Measurements from ENCODE around the gene BMP5. TPM values are rescaled to one million over a fixed set of nuclear protein-coding genes. Genes with fewer than 3 reads are reported as not detected.

BMP5 gene
- total and polyA plus RNA-seq, 10 of the 15 experiments (the other 5 are each of a cell fraction or from before 2014, with no cell fraction given): not detected

DNA sequence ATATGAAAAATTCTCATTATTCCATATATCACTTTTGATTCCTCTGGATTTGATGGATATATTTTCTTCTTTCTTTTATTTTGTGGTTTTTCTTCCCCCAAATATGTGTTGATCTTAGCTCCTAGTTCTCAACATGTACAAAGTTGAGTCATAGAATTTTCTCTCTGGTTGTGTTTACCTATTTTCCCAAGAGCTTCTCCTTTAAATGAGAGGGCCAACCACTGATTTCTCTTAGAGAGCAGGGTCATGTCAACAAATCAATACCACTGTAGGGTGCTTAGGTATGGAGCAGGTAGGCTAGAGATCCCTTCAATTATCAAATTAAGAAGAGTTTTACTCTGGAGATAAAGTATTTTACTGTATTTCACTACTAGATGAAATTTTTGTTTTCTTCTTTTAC, 145.7 kb downstream of the BMP5 start:
- no TSS peak for BruUV-seq (replicated peaks)
- Histone ChIP-seq H3K9me3 (replicated peaks; ENCODE audit: control insufficient read depth, insufficient read depth, low read length) (no peaks in the 10 kb centered on the region), H2AFZ (ENCODE audit: control insufficient read depth, low read depth, low read length) (no peak overlapping the region), H3K27me3 (replicated peaks in 1 of 2; ENCODE audit: control insufficient read depth in 2 of 2, insufficient read depth in 2 of 2, low read length in 1 of 2) (no peaks in the 10 kb centered on the region), H3K9ac (ENCODE audit: control insufficient read depth, insufficient read depth, low read length) (no peak overlapping the region), H3K36me3 (ENCODE audit: control insufficient read depth in 2 of 2, insufficient read depth in 2 of 2, low read length in 1 of 2) (no peaks in the 10 kb centered on the region), H3K27ac (ENCODE audit: control insufficient read depth, insufficient read depth) (no peak overlapping the region), H3K4me3 (no peak overlapping the region), H3K79me2 (ENCODE audit: control insufficient read depth, insufficient read depth, low read length) (no peaks in the 10 kb centered on the region), H3K4me1 (ENCODE audit: control insufficient read depth, insufficient read depth, low read length) (no peaks in the 10 kb centered on the region), H4K20me1 (ENCODE audit: control insufficient read depth, insufficient read depth) (no peaks in the 10 kb centered on the region), H3K4me2 (ENCODE audit: control insufficient read depth, insufficient read depth) (no peak overlapping the region)
- intact Hi-C loops (cut with micrococcal nuclease; ENCODE audit: unreplicated experiment): no loop called here
- ATAC-seq (no peak), DNase-seq (ENCODE audit: low read depth, low spot score) (no peak), FAIRE-seq (no peak)
- in situ Hi-C loops (cut with MboI): no loop called here
- ChIA-PET SMC1A (ENCODE audit: uncharacterized antibody, unreplicated experiment) (no interaction called here), POLR2A (no interaction called here), CTCF (no interaction called here), RAD21 (ENCODE audit: unreplicated experiment) (no interaction called here)
- TF ChIP-seq SUZ12 (IDR thresholded peaks at IDR 0.05; ENCODE audit: unreplicated experiment) (no peak), EED (IDR thresholded peaks at IDR 0.05; ENCODE audit: low read depth) (no peak), MXI1 (IDR thresholded peaks at IDR 0.05; ENCODE audit: low read depth, low read length) (no peak), BRCA1 (IDR thresholded peaks at IDR 0.05; ENCODE audit: low read depth, low read length) (no peak), ATF7 (IDR thresholded peaks at IDR 0.05; ENCODE audit: low read depth) (no peak), JUND (IDR thresholded peaks at IDR 0.05; ENCODE audit: low read depth, low read length) (no peak)
- TF ChIP-seq, protein P1, sequence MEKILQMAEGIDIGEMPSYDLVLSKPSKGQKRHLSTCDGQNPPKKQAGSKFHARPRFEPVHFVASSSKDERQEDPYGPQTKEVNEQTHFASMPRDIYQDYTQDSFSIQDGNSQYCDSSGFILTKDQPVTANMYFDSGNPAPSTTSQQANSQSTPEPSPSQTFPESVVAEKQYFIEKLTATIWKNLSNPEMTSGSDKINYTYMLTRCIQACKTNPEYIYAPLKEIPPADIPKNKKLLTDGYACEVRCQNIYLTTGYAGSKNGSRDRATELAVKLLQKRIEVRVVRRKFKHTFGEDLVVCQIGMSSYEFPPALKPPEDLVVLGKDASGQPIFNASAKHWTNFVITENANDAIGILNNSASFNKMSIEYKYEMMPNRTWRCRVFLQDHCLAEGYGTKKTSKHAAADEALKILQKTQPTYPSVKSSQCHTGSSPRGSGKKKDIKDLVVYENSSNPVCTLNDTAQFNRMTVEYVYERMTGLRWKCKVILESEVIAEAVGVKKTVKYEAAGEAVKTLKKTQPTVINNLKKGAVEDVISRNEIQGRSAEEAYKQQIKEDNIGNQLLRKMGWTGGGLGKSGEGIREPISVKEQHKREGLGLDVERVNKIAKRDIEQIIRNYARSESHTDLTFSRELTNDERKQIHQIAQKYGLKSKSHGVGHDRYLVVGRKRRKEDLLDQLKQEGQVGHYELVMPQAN (conservative IDR thresholded peaks at IDR 0.05): no peak
- TF ChIP-seq, protein P2, sequence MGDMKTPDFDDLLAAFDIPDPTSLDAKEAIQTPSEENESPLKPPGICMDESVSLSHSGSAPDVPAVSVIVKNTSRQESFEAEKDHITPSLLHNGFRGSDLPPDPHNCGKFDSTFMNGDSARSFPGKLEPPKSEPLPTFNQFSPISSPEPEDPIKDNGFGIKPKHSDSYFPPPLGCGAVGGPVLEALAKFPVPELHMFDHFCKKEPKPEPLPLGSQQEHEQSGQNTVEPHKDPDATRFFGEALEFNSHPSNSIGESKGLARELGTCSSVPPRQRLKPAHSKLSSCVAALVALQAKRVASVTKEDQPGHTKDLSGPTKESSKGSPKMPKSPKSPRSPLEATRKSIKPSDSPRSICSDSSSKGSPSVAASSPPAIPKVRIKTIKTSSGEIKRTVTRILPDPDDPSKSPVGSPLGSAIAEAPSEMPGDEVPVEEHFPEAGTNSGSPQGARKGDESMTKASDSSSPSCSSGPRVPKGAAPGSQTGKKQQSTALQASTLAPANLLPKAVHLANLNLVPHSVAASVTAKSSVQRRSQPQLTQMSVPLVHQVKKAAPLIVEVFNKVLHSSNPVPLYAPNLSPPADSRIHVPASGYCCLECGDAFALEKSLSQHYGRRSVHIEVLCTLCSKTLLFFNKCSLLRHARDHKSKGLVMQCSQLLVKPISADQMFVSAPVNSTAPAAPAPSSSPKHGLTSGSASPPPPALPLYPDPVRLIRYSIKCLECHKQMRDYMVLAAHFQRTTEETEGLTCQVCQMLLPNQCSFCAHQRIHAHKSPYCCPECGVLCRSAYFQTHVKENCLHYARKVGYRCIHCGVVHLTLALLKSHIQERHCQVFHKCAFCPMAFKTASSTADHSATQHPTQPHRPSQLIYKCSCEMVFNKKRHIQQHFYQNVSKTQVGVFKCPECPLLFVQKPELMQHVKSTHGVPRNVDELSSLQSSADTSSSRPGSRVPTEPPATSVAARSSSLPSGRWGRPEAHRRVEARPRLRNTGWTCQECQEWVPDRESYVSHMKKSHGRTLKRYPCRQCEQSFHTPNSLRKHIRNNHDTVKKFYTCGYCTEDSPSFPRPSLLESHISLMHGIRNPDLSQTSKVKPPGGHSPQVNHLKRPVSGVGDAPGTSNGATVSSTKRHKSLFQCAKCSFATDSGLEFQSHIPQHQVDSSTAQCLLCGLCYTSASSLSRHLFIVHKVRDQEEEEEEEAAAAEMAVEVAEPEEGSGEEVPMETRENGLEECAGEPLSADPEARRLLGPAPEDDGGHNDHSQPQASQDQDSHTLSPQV (IDR thresholded peaks at IDR 0.05): no peak

All from GM12878 (cell line).